ENCODE measurements around the gene GLI3.

- no peak for TF ChIP-seq TAF1 (IDR thresholded peaks at IDR 0.05; ENCODE audit: low read depth, low read length)
- TF ChIP-seq POLR2AphosphoS5 (IDR thresholded peaks at IDR 0.05; ENCODE audit: low read depth, low read length): no peak
- TF ChIP-seq POLR2A (IDR thresholded peaks at IDR 0.05; ENCODE audit: low read depth, low read length): no peak
- TF ChIP-seq POU2F2 (IDR thresholded peaks at IDR 0.05; ENCODE audit: low read depth, low read length): no peak
- TF ChIP-seq SPI1 (IDR thresholded peaks at IDR 0.05; ENCODE audit: low read depth, low read length): no peak
- TF ChIP-seq PAX5 (IDR thresholded peaks at IDR 0.05; ENCODE audit: insufficient read depth, low read length, severe bottlenecking): no peak
Measured at GRCh38 chr7:42222125-42222524, 14.9 kb downstream of the GLI3 start.
